Liver (tissue), 9 donors: ENCODE measurements around the gene SPHK1. TPM values are rescaled to one million over a fixed set of nuclear protein-coding genes. Genes with fewer than 3 reads are reported as not detected.

ENCODE experiments used
- DNase-seq: peaks from one replicate; pipeline ENCODE4 v3.0.0-alpha.2; 2017; ENCODE audit warnings: low spot score
- H3K27ac ChIP-seq, 2 donors: one replicate each; pipeline ENCODE4 v1.7.0; 2013; ENCODE audit warnings: inconsistent platforms in 2 of 2, low read length in 2 of 2, control low read depth in 1 of 2, low read depth in 1 of 2, mild to moderate bottlenecking in 1 of 2
- H3K27me3 ChIP-seq, 4 donors: one replicate each; pipeline versions ENCODE4 v1.6.1 to v1.7.0; 2013; ENCODE audit warnings: low read length in 3 of 4, inconsistent platforms in 1 of 4, mild to moderate bottlenecking in 1 of 4, moderate library complexity in 1 of 4; ENCODE audit not compliant: control insufficient read depth in 4 of 4, insufficient read depth in 4 of 4
- H3K36me3 ChIP-seq, 4 donors: one replicate each; pipeline versions ENCODE4 v1.6.1 to v1.7.0; 2013; ENCODE audit warnings: low read length in 3 of 4, mild to moderate bottlenecking in 3 of 4, low read depth in 1 of 4, moderate library complexity in 1 of 4; ENCODE audit not compliant: control insufficient read depth in 4 of 4, insufficient read depth in 3 of 4
- H3K4me1 ChIP-seq, 4 donors: one replicate each; pipeline versions ENCODE4 v1.6.1 to v1.7.0; 2013; ENCODE audit warnings: low read length in 3 of 4, mild to moderate bottlenecking in 3 of 4, moderate library complexity in 1 of 4; ENCODE audit not compliant: control insufficient read depth in 4 of 4, insufficient read depth in 4 of 4
- H3K4me3 ChIP-seq, 3 donors: one replicate each; pipeline versions ENCODE4 v1.6.1 to v1.7.0; 2013; ENCODE audit warnings: low read length in 3 of 3, control low read depth in 1 of 3, low read depth in 1 of 3, mild to moderate bottlenecking in 1 of 3
- H3K9ac ChIP-seq, 2 donors: one replicate each; pipeline ENCODE4 v1.7.0; 2013; ENCODE audit warnings: low read length in 2 of 2, mild to moderate bottlenecking in 2 of 2, moderate library complexity in 2 of 2, control low read depth in 1 of 2, low read depth in 1 of 2
- H3K9me3 ChIP-seq, 4 donors: one replicate each; pipeline versions ENCODE4 v1.6.1 to v1.7.0; 2013; ENCODE audit warnings: low read length in 3 of 4; ENCODE audit not compliant: control insufficient read depth in 4 of 4
- EGR1 ChIP-seq, 2 donors: IDR thresholded peaks; 2 replicates each; pipeline ENCODE4 v1.6.1; 2016 to 2018; ENCODE audit warnings: antibody characterized with exemption in 2 of 2, low read depth in 2 of 2
- GABPA ChIP-seq, 2 donors: IDR thresholded peaks in 1 of 2; conservative IDR thresholded peaks in 1 of 2; 2 replicates each; pipeline ENCODE4 v1.6.1; 2016; ENCODE audit warnings: antibody characterized with exemption in 2 of 2, mild to moderate bottlenecking in 1 of 2, moderate library complexity in 1 of 2
- HNF4G ChIP-seq: IDR thresholded peaks from 2 replicates; pipeline ENCODE4 v1.6.1; 2016; ENCODE audit warnings: antibody characterized with exemption
- JUND ChIP-seq, 2 donors: IDR thresholded peaks; 2 replicates each; pipeline ENCODE4 v1.6.1; 2016; ENCODE audit warnings: antibody characterized with exemption in 2 of 2
- NR2F2 ChIP-seq: IDR thresholded peaks from 2 replicates; pipeline ENCODE4 v1.6.1; 2016; ENCODE audit warnings: antibody characterized with exemption
- RAD21 ChIP-seq, 2 donors: IDR thresholded peaks; 2 replicates each; pipeline ENCODE4 v1.6.1; 2016; ENCODE audit warnings: antibody characterized with exemption in 2 of 2, mild to moderate bottlenecking in 2 of 2
- RXRA ChIP-seq, 2 donors: IDR thresholded peaks; 2 replicates each; pipeline ENCODE4 v1.6.1; 2017 to 2018; ENCODE audit warnings: antibody characterized with exemption in 2 of 2, mild to moderate bottlenecking in 1 of 2
- SP1 ChIP-seq: IDR thresholded peaks from 2 replicates; pipeline ENCODE4 v1.6.1; 2018; ENCODE audit warnings: antibody characterized with exemption, mild to moderate bottlenecking
- TAF1 ChIP-seq: conservative IDR thresholded peaks from 2 replicates; pipeline ENCODE4 v1.6.1; 2016; ENCODE audit warnings: antibody characterized with exemption, mild to moderate bottlenecking
- YY1 ChIP-seq: IDR thresholded peaks from 2 replicates; pipeline ENCODE4 v1.6.1; 2016; ENCODE audit warnings: antibody characterized with exemption, mild to moderate bottlenecking
- WGBS: extraction: QIAGEN DNeasy Blood & Tissue Kit; methylation state at CpG from one replicate; pipeline ENCODE4 v1.1.7; 2013; 5-methylcytosine and 5-hydroxymethylcytosine counted together
- polyA plus RNA-seq, 2 donors: library from polyadenylated mRNA; stranded (reverse) in 1 of 2; unstranded in 1 of 2; fragments of 200-250 nt in 1 of 2; fragments of >200 nt in 1 of 2; fragmentation: Nextera tagmentation in 1 of 2; extraction: Ambion mirVana in 1 of 2; gene quantifications; one replicate each; pipeline versions ENCODE4 v1.2.1 to v1.2.3, GENCODE V29; 2013 to 2015
- total RNA-seq, 2 donors: library from RNA; depleted of rRNA; stranded (reverse); fragments of >200 nt; gene quantifications; one replicate each; pipeline ENCODE4 v1.2.3, GENCODE V29; 2014
- TF ChIP-seq, protein P1 (sequence below): IDR thresholded peaks from 2 replicates; pipeline ENCODE4 v1.6.1; 2016; ENCODE audit warnings: antibody characterized with exemption, mild to moderate bottlenecking
- TF ChIP-seq, protein P2 (sequence below): IDR thresholded peaks from 2 replicates; pipeline ENCODE4 v1.6.1; 2016; ENCODE audit warnings: antibody characterized with exemption
- TF ChIP-seq, protein P3 (sequence below): IDR thresholded peaks from 2 replicates; pipeline ENCODE4 v1.6.1; 2016; ENCODE audit warnings: antibody characterized with exemption
- TF ChIP-seq, protein P4 (sequence below): IDR thresholded peaks from 2 replicates; pipeline ENCODE4 v1.6.1; 2016; ENCODE audit warnings: antibody characterized with exemption
- TF ChIP-seq, protein P5 (sequence below): fragments of 150-350 bp; IDR thresholded peaks from 2 replicates; pipeline ENCODE4 v1.5.1; 2017; ENCODE audit warnings: improper control_type of control experiment, low read depth, low read length; ENCODE audit not compliant: missing input control
- donor health status: healthy.
- donor health status: healthy.
- donor health status: healthy.
- donor health status: healthy.
- donor health status: healthy.

The SPHK1 gene
- total and polyA plus RNA-seq, 4 donors: 0.89 to 11.4 (median 1.1) TPM

DNA sequence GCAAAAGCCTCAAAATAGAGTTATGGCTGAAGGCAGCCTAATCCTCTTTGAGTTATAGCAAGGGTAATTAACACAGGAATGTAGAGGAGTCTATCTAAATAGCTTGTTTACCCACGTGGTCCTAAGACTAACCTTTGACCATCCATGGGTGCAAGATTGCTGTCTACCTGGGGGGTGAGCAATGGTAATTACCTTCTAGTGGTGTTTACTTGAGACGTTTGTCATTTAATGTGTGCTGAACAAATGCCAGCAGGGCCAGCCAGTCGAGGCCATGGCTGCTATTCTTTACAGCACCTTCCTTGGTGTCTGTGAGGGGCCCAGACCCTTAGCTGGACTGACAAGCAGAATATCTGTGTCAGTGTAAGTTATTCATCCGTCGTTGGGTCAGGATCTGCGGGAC, 16.8 kb upstream of the SPHK1 start:
- Histone ChIP-seq H3K4me3 (no peak overlapping the region), H3K36me3 (no peaks in the 10 kb centered on the region), H3K9ac (no peak overlapping the region), H3K9me3 (no peaks in the 10 kb centered on the region), H3K4me1 (no peaks in the 10 kb centered on the region), H3K27ac (no peak overlapping the region), H3K27me3 (no peaks in the 10 kb centered on the region)
- DNase-seq: no peak
- WGBS: 73% methylated on average over 6 of the region's 6 CpGs
- TF ChIP-seq, protein P1, sequence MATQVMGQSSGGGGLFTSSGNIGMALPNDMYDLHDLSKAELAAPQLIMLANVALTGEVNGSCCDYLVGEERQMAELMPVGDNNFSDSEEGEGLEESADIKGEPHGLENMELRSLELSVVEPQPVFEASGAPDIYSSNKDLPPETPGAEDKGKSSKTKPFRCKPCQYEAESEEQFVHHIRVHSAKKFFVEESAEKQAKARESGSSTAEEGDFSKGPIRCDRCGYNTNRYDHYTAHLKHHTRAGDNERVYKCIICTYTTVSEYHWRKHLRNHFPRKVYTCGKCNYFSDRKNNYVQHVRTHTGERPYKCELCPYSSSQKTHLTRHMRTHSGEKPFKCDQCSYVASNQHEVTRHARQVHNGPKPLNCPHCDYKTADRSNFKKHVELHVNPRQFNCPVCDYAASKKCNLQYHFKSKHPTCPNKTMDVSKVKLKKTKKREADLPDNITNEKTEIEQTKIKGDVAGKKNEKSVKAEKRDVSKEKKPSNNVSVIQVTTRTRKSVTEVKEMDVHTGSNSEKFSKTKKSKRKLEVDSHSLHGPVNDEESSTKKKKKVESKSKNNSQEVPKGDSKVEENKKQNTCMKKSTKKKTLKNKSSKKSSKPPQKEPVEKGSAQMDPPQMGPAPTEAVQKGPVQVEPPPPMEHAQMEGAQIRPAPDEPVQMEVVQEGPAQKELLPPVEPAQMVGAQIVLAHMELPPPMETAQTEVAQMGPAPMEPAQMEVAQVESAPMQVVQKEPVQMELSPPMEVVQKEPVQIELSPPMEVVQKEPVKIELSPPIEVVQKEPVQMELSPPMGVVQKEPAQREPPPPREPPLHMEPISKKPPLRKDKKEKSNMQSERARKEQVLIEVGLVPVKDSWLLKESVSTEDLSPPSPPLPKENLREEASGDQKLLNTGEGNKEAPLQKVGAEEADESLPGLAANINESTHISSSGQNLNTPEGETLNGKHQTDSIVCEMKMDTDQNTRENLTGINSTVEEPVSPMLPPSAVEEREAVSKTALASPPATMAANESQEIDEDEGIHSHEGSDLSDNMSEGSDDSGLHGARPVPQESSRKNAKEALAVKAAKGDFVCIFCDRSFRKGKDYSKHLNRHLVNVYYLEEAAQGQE: no peak
- TF ChIP-seq RAD21 (IDR thresholded peaks at IDR 0.05) (no peak), EGR1 (IDR thresholded peaks at IDR 0.05; ENCODE audit: low read depth in 2 of 2) (no peak), NR2F2 (no peak), RXRA (IDR thresholded peaks at IDR 0.05) (no peak), TAF1 (no peak), YY1 (no peak), JUND (IDR thresholded peaks at IDR 0.05) (no peak)
- TF ChIP-seq, protein P2, sequence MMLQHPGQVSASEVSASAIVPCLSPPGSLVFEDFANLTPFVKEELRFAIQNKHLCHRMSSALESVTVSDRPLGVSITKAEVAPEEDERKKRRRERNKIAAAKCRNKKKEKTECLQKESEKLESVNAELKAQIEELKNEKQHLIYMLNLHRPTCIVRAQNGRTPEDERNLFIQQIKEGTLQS: no peak
- TF ChIP-seq, protein P3, sequence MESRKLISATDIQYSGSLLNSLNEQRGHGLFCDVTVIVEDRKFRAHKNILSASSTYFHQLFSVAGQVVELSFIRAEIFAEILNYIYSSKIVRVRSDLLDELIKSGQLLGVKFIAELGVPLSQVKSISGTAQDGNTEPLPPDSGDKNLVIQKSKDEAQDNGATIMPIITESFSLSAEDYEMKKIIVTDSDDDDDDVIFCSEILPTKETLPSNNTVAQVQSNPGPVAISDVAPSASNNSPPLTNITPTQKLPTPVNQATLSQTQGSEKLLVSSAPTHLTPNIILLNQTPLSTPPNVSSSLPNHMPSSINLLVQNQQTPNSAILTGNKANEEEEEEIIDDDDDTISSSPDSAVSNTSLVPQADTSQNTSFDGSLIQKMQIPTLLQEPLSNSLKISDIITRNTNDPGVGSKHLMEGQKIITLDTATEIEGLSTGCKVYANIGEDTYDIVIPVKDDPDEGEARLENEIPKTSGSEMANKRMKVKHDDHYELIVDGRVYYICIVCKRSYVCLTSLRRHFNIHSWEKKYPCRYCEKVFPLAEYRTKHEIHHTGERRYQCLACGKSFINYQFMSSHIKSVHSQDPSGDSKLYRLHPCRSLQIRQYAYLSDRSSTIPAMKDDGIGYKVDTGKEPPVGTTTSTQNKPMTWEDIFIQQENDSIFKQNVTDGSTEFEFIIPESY: no peak

DNA sequence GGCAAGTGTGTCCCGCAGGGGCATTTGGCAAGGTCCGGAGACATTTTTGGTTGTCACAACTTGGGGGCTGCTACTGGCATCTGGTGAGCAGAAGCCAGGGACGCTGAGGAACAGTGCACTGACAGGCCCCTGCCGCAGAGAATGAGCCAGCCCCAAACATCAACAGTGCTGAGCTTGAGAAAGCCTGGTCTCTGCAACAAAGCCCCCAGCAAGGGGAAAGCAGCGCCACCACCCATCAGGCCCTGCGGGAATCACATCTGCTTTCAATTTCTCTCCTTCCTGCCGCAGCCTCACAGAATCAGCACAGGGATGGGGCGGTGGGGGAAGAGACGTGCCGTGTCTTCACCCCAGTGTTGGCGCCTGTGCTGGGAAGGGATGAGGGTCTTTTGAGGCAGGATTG, 15.9 kb upstream of the SPHK1 start:
- Histone ChIP-seq H3K4me1 (no peaks in the 10 kb centered on the region), H3K36me3 (no peaks in the 10 kb centered on the region), H3K9ac (no peak overlapping the region), H3K4me3 (no peak overlapping the region), H3K9me3 (no peaks in the 10 kb centered on the region), H3K27me3 (no peaks in the 10 kb centered on the region), H3K27ac (no peak overlapping the region)
- no peak for DNase-seq
- TF ChIP-seq, protein P4, sequence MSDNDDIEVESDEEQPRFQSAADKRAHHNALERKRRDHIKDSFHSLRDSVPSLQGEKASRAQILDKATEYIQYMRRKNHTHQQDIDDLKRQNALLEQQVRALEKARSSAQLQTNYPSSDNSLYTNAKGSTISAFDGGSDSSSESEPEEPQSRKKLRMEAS: no peak
- no peak for TF ChIP-seq RXRA (IDR thresholded peaks at IDR 0.05)
- no peak for TF ChIP-seq YY1
- TF ChIP-seq TAF1: no peak
- no peak for TF ChIP-seq EGR1 (IDR thresholded peaks at IDR 0.05; ENCODE audit: low read depth in 2 of 2)
- 88% methylated on average over 11 of the region's 11 CpGs for WGBS

DNA sequence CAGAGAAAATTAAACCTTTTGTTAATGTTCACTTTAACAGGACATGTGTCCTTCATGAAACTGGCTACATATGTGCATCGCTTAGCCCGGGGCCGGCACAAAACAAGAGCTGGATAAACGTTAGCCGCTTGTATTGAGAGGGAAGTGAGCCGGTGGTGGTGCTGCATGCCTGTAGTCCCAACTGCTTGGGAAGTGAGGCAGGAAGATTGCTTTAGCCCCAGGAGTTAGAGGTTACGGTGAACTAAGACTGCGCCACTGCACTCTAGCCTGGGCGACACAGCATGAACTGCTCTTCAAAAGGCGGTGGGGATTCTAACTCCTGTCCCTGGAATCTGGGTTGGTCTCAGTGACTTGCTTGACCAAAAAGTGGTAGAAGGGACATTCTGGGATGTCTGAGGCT, 15.0 kb upstream of the SPHK1 start:
- DNase-seq: no peak
- Histone ChIP-seq H3K27ac (no peak overlapping the region), H3K9ac (no peak overlapping the region), H3K4me1 (no peaks in the 10 kb centered on the region), H3K4me3 (no peak overlapping the region), H3K9me3 (no peaks in the 10 kb centered on the region), H3K36me3 (no peaks in the 10 kb centered on the region), H3K27me3 (no peaks in the 10 kb centered on the region)
- 93% methylated on average over 10 of the region's 10 CpGs for WGBS
- TF ChIP-seq RXRA (IDR thresholded peaks at IDR 0.05) (no peak), GABPA (IDR thresholded peaks at IDR 0.05 in 1 of 2, conservative IDR thresholded peaks at IDR 0.05 in 1 of 2) (no peak), EGR1 (IDR thresholded peaks at IDR 0.05; ENCODE audit: low read depth in 2 of 2) (no peak), HNF4G (no peak), TAF1 (no peak), NR2F2 (no peak), SP1 (no peak)
- TF ChIP-seq, protein P4: no peak
- TF ChIP-seq, protein P5, sequence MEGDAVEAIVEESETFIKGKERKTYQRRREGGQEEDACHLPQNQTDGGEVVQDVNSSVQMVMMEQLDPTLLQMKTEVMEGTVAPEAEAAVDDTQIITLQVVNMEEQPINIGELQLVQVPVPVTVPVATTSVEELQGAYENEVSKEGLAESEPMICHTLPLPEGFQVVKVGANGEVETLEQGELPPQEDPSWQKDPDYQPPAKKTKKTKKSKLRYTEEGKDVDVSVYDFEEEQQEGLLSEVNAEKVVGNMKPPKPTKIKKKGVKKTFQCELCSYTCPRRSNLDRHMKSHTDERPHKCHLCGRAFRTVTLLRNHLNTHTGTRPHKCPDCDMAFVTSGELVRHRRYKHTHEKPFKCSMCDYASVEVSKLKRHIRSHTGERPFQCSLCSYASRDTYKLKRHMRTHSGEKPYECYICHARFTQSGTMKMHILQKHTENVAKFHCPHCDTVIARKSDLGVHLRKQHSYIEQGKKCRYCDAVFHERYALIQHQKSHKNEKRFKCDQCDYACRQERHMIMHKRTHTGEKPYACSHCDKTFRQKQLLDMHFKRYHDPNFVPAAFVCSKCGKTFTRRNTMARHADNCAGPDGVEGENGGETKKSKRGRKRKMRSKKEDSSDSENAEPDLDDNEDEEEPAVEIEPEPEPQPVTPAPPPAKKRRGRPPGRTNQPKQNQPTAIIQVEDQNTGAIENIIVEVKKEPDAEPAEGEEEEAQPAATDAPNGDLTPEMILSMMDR: no peak
- TF ChIP-seq, protein P1: no peak
